K562 (cell line): ENCODE measurements around the gene GTF2H4. TPM values are rescaled to one million over a fixed set of nuclear protein-coding genes. Genes with fewer than 3 reads are reported as not detected.

Experiments used
- CHD1 ChIP-seq: fragments of 200-600 bp; sonication (generic); IDR thresholded peaks from one replicate; pipeline ENCODE4 v1.6.1; 2012; ENCODE audit warnings: mild to moderate bottlenecking, moderate library complexity, low read length, inconsistent platforms
- E2F8 ChIP-seq: fragments of 450-650 bp; IDR thresholded peaks from 2 replicates; pipeline ENCODE4 v1.7.1; 2018; ENCODE audit warnings: mild to moderate bottlenecking, low read depth; ENCODE audit not compliant: partially characterized antibody
- ESRRA ChIP-seq: fragments of 450-650 bp; IDR thresholded peaks from 2 replicates; pipeline ENCODE4 v1.6.1; 2014; ENCODE audit warnings: low read depth, mild to moderate bottlenecking, moderate library complexity, borderline replicate concordance
- FOSL1 ChIP-seq: fragments of 200-800 bp; sonication (Bioruptor generic); conservative IDR thresholded peaks from 2 replicates; pipeline ENCODE4 v1.6.1; 2016; ENCODE audit warnings: missing genetic modification characterization, missing compliant biosample characterization
- FOXA3 ChIP-seq, 2 experiments: fragments of 450-650 bp in 1 of 2; sonication (generic) in 1 of 2; formaldehyde crosslinking; IDR thresholded peaks in 1 of 2; conservative IDR thresholded peaks in 1 of 2; 2 replicates each; pipeline versions ENCODE4 v1.4.0 to v1.8.0; 2020 to 2022; ENCODE audit warnings: mild to moderate bottlenecking in 2 of 2, missing genetic modification reagents in 1 of 2
- FOXJ2 ChIP-seq: fragments of 200-800 bp; sonication (Bioruptor generic); IDR thresholded peaks from 2 replicates; pipeline ENCODE4 v1.6.1; 2016; ENCODE audit warnings: missing genetic modification characterization, missing compliant biosample characterization
- GABPB1 ChIP-seq: sonication (generic); formaldehyde crosslinking; IDR thresholded peaks from 2 replicates; pipeline ENCODE4 v1.8.0; 2022; ENCODE audit warnings: mild to moderate bottlenecking, missing genetic modification reagents
- RFX7 ChIP-seq: fragments of 250-450 bp; sonication (Bioruptor Pico); IDR thresholded peaks from 2 replicates; pipeline ENCODE4 v1.5.1; 2021; ENCODE audit warnings: mild to moderate bottlenecking
- SMARCE1 ChIP-seq: fragments of 450-650 bp; IDR thresholded peaks from 2 replicates; pipeline ENCODE4 v1.7.1; 2016; ENCODE audit warnings: mild to moderate bottlenecking
- ZBTB1 ChIP-seq: sonication (generic); formaldehyde crosslinking; IDR thresholded peaks from 2 replicates; pipeline ENCODE4 v1.8.1; 2023; ENCODE audit warnings: missing genetic modification reagents, low read depth, mild to moderate bottlenecking, borderline replicate concordance
- ZKSCAN3 ChIP-seq: fragments of 250-450 bp; sonication (Bioruptor Pico); IDR thresholded peaks from 2 replicates; pipeline ENCODE4 v1.4.0; 2020
- ZNF785 ChIP-seq: fragments of 250-450 bp; sonication (Bioruptor Pico); IDR thresholded peaks from 2 replicates; pipeline ENCODE4 v1.4.0; 2020; ENCODE audit warnings: mild to moderate bottlenecking
- polyA plus RNA-seq, 8 experiments: library from polyadenylated mRNA; depleted of rRNA in 4 of 8; stranded (reverse) in 5 of 8; unstranded in 3 of 8; fragments of >200 nt; fragmentation: Nextera tagmentation in 2 of 8; fragmentation: Illumina TruSeq in 1 of 8; extraction: Ambion mirVana in 2 of 8; extraction: Trizol in 1 of 8; gene quantifications; 2 replicates each; pipeline versions ENCODE4 v1.2.1 to v1.2.3, GENCODE V29; 2011 to 2014; ENCODE audit warnings: inconsistent platforms in 1 of 8, missing spikeins in 1 of 8
- total RNA-seq, 7 experiments: library from RNA; depleted of rRNA in 6 of 7; stranded (reverse); fragments of >200 nt in 6 of 7; fragmentation: Illumina TruSeq in 2 of 7; extraction: Trizol in 2 of 7; gene quantifications; 2 replicates each; pipeline versions ENCODE4 v1.2.1 to v1.2.3, GENCODE V29; 2011 to 2021; ENCODE audit warnings: low replicate concordance in 1 of 7
- TF ChIP-seq, protein P1 (sequence below): fragments of 450-650 bp; IDR thresholded peaks from 2 replicates; pipeline ENCODE4 v1.6.1; 2016; ENCODE audit warnings: borderline replicate concordance
- TF ChIP-seq, protein P2 (sequence below): sonication (generic); formaldehyde crosslinking; IDR thresholded peaks from 2 replicates; pipeline ENCODE4 v1.8.0; 2023; ENCODE audit warnings: missing genetic modification reagents, mild to moderate bottlenecking, borderline replicate concordance

Gene GTF2H4
- total and polyA plus RNA-seq, 9 of the 15 experiments (the other 6 are each of a cell fraction or from before 2014, with no cell fraction given) = 3.6 to 86.1 (median 39.6) TPM

DNA sequence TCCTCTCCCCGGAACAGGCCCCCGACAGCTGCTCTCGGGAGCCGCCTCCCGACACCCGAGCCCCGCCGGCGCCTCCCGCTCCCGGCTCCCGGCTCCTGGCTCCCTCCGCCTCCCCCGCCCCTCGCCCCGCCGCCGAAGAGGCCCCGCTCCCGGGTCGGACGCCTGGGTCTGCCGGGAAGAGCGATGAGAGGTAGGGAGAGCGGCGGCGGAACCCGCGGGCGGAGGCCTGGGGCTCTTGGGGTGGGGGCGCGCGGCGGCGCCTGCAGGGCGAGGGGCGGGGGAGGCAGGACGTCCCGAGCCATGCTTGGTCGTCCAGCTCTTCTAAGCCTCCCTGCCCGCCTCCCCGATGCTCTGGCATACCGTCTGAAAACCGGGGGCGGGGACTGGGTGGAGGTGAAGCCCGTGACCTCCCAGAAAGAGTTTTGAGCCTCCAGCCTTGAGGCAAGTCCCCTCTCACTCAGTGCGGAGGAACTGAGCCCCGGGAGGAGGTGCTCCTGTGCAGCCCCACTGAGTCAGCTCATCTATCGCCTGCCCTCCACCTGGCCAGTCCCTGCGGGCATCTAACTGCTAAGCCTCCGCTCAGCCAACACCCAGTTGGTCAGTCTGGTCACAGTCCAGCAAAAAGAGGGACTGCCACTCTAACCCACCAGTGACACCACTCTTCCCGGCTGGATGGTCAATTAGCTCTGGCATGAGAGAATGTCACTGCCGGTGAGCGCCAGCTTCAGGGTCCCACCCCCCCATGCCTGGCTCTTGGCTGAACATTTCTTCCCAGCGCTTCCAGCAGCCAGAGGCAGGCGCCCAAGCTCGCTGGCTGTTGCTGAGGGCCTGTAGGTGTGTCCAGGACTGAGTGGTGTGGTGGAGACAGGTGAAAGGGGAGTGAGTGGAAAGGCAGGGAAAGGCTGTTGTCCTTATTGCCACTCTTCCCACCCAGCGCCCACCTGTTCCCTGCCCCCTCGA lies 23.2 kb upstream of the GTF2H4 start (continued):
- no peak for TF ChIP-seq E2F8
- 0 out of 2 replicates have a peak, but pooled peaks have one; percentile 44 for TF ChIP-seq SMARCE1
- no peak for TF ChIP-seq FOXA3 (CRISPR knock-in tag; conservative IDR thresholded peaks at IDR 0.05 in 1 of 2, IDR thresholded peaks at IDR 0.05 in 1 of 2)
- no peak for TF ChIP-seq ZNF785 (CRISPR knock-in tag)
- 0 out of 2 replicates have a peak, but pooled peaks have one; percentile 13 for TF ChIP-seq FOSL1 (tag)
- TF ChIP-seq FOXJ2 = no peak
- TF ChIP-seq RFX7 (CRISPR knock-in tag) = no peak
- no peak for TF ChIP-seq ZKSCAN3 (CRISPR knock-in tag)
- 0 out of 2 replicates have a peak, but pooled peaks have one; percentile 30 for TF ChIP-seq GABPB1 (CRISPR knock-in tag)
- no peak for TF ChIP-seq ESRRA
- TF ChIP-seq CHD1 = peak; percentile 73
- TF ChIP-seq, protein P1, sequence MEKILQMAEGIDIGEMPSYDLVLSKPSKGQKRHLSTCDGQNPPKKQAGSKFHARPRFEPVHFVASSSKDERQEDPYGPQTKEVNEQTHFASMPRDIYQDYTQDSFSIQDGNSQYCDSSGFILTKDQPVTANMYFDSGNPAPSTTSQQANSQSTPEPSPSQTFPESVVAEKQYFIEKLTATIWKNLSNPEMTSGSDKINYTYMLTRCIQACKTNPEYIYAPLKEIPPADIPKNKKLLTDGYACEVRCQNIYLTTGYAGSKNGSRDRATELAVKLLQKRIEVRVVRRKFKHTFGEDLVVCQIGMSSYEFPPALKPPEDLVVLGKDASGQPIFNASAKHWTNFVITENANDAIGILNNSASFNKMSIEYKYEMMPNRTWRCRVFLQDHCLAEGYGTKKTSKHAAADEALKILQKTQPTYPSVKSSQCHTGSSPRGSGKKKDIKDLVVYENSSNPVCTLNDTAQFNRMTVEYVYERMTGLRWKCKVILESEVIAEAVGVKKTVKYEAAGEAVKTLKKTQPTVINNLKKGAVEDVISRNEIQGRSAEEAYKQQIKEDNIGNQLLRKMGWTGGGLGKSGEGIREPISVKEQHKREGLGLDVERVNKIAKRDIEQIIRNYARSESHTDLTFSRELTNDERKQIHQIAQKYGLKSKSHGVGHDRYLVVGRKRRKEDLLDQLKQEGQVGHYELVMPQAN = peak; percentile 23; the same call in 1 of the 2 replicates
- 0 out of 2 replicates have a peak, but pooled peaks have one; percentile 37 for TF ChIP-seq ZBTB1 (CRISPR knock-in tag)
- TF ChIP-seq, protein P2, sequence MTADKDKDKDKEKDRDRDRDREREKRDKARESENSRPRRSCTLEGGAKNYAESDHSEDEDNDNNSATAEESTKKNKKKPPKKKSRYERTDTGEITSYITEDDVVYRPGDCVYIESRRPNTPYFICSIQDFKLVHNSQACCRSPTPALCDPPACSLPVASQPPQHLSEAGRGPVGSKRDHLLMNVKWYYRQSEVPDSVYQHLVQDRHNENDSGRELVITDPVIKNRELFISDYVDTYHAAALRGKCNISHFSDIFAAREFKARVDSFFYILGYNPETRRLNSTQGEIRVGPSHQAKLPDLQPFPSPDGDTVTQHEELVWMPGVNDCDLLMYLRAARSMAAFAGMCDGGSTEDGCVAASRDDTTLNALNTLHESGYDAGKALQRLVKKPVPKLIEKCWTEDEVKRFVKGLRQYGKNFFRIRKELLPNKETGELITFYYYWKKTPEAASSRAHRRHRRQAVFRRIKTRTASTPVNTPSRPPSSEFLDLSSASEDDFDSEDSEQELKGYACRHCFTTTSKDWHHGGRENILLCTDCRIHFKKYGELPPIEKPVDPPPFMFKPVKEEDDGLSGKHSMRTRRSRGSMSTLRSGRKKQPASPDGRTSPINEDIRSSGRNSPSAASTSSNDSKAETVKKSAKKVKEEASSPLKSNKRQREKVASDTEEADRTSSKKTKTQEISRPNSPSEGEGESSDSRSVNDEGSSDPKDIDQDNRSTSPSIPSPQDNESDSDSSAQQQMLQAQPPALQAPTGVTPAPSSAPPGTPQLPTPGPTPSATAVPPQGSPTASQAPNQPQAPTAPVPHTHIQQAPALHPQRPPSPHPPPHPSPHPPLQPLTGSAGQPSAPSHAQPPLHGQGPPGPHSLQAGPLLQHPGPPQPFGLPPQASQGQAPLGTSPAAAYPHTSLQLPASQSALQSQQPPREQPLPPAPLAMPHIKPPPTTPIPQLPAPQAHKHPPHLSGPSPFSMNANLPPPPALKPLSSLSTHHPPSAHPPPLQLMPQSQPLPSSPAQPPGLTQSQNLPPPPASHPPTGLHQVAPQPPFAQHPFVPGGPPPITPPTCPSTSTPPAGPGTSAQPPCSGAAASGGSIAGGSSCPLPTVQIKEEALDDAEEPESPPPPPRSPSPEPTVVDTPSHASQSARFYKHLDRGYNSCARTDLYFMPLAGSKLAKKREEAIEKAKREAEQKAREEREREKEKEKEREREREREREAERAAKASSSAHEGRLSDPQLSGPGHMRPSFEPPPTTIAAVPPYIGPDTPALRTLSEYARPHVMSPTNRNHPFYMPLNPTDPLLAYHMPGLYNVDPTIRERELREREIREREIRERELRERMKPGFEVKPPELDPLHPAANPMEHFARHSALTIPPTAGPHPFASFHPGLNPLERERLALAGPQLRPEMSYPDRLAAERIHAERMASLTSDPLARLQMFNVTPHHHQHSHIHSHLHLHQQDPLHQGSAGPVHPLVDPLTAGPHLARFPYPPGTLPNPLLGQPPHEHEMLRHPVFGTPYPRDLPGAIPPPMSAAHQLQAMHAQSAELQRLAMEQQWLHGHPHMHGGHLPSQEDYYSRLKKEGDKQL (CRISPR knock-in tag) = peak; percentile 52; the same call in 1 of the 2 replicates
